NCI-H446 treated with DMSO at 0.1 percent for 48 hours (cell line): ENCODE data around the gene CNOT6.
"Not testable (repeated sequence)": the region's sequence is repeated elsewhere in the genome, so short reads cannot be mapped to it uniquely, and the experiment has no call there.

Experiments
- DNase-seq: peaks from one replicate; lab custom pipeline; 2025; lab: John Stamatoyannopoulos, UW

Gene CNOT6

DNA sequence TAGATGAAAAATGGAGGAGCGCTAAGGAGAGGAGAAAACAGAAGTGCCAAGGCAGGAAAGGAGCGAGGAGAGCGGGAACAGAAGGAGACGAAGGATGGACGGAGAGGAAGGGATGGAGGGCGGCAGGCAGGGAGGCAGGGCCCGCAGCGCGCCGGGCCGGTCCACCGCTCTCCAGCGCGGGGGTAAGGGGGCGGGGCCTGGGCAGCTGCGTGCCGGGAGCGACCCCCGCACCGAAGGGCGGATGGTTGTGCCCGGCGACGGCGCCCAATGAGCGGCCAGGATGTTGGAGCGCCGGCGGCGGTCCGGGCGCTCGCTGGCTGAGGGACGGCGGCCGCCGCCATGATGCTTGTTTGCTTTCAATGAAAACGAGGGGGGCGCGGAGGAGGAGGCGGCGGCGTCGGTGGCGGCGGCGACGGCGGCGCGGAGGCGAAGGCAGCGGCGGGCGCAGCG lies at the start of gene CNOT6:
Gene CNOT6, plus strand, starts transcription at position 320 of the 450 bp plus-strand sequence. CDS start 34,898 bp downstream, outside the sequence.
- DNase-seq, result peak; percentile 72

- no peak for DNase-seq
Observed at GRCh38 chr5:180454752-180455151, 39.4 kb upstream of the CNOT6 start.

DNA sequence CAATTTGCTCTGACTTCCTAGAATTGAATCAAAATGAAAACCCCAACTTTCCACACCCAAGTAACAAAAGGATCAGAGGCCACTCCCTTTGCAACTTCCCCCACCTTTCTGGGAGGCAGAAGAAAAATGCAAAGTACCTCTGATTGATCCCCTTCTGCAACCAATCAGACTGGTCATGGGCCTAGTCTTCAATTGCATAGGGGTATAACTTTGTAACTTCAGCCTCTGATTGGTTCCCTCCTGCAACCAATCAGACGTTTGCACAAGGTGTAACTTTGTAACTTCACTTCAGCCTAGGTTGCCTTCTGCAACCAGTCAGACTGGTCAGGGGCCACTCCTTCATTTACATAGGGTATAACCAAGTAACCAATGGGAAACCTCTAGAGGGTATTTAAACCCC lies 38.3 kb upstream of the CNOT6 start:
- DNase-seq, result no peak

- no peak for DNase-seq
Observed at GRCh38 chr5:180456792-180457191, 37.4 kb upstream of the CNOT6 start.

- not testable (repeated sequence) for DNase-seq
Observed at GRCh38 chr5:180458852-180459673, 35.1 kb upstream of the CNOT6 start.

DNA sequence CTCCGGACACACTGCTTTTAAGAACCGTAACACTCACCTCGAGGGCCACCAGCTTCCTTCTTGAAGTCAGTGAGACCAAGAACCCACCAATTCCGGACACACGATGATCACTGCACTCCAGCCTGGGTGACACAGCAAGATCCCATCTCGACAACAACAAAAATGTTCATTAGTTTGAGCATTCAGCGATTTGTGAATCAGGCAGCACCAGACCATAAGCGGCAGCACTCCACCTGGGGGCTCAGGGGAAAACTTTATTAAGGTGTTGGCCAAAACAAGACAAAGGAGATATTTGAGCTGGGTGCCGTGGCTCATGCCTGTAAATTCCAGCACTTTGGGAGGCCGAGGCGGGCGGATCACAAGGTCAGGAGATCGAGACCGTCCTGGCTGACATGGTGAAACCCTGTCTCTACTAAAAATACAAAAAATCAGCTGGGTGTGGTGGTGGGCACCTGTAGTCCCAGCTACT lies 34.5 kb upstream of the CNOT6 start:
- DNase-seq, result not testable (repeated sequence)

- DNase-seq, result no peak
Observed at GRCh38 chr5:180460834-180461233, 33.3 kb upstream of the CNOT6 start.

DNA sequence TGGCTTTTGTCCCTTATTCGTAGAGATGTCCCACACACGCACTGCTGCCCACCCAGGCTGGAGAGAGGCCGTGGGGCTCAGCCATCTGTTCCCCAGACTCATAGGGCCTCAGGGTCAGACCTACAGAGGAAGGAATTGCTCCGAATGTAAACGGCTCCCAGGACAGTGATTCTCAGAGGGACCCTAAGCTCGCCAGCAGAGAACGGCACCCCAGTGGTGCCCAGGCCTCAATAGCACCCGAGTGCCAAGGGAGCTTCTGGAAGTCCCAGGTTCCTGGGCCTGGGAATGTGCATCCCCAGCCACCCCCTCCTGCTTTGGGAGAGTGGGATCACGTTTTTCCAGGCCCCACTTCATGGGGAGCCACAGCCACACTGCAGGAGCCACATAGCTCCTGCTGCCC lies 32.9 kb upstream of the CNOT6 start:
- DNase-seq, result no peak

DNA sequence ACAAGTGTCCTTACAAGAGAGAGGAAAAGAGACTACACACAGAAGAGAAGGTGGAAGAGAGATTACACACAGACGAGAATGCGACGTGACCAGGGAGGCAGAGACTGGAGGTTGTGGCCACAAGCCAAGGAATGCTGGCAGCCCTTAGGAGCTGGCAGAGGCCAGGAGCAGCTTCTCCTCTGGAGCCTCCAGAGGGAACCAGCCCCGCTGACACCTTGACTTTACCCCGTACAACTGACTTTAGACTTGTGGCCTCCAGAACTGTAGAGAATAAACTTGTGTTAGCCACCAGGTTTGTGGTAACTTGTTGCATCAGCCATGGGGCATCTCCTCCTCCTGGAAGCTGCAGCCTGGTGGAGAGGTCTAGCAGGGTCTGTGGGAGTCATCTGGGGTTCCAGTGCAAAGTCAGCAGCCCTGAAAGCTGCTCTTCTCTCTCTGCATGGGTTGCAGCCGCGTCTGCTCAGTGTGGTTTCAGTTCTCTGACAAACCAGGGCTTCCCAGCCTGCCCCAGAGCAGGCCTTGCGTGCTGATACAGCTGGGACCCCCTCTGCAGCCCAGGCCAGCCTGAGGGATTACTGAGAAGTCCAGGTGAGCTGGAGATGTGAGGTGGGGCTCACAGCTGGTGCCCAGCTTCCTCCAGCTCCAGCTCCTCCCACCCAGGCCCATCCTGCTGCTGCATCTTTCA lies 30.8 kb upstream of the CNOT6 start:
- DNase-seq, result no peak

DNA sequence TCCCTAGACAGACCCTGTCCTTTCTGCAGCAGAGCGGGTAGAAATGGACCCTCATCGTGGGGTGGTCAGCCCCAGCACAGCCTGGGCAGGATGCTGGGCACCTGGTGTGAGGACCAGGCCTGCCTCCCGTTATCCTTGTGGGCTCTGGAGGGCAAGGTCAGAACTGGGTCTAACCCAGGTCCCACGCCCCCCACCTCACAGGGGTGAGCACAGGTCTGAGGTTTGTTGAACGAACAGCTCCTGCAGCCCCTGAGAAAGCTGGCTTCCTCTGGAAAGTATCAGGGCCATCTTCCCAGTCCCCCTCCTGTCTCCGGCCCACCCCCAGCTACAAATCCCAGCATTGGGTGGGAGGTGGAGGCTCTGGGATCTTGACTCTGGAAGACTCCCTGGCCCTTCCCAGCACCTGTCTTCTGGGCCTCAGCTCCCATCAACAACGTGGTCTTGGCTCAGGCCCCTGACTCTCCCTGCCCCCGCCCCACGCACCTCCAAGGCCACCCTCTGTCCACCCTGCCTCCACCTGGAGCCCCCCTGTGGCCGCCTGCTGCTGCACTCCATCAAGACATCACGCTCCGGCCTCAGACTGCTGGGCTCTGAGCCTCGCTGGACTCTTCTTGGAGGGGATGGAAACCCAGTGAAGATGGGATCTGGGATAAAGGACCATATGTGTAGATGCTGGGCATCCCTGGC lies 30.1 kb upstream of the CNOT6 start:
- no peak for DNase-seq

GRCh38 chr5:180464603-180464970 lies 29.6 kb upstream of the CNOT6 start:
- no peak for DNase-seq

DNA sequence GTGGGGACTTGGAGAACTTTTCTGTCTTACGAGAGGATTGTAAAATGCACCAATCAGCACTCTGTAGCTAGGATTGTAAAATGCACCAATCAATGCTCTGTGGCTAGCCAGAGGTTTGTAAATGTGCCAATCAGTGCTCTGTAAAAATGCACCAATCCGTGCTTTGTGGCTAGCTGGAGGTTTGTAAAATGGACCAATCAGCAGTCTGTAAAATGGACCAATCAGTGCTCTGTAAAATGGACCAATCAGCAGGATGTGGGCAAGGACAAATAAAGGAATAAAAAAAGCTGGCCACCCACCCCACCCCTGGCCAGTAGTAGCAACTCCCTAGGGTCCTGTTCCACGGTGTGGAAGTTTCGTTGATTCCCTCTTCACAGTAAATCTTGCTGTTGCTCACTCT lies 29.1 kb upstream of the CNOT6 start:
- not testable (repeated sequence) for DNase-seq

- no peak for DNase-seq
Observed at GRCh38 chr5:180466316-180466715, 27.9 kb upstream of the CNOT6 start.

GRCh38 chr5:180467028-180467975 lies 26.9 kb upstream of the CNOT6 start:
- DNase-seq, result no peak

GRCh38 chr5:180467989-180468731 lies 26.0 kb upstream of the CNOT6 start:
- DNase-seq, result no peak

DNA sequence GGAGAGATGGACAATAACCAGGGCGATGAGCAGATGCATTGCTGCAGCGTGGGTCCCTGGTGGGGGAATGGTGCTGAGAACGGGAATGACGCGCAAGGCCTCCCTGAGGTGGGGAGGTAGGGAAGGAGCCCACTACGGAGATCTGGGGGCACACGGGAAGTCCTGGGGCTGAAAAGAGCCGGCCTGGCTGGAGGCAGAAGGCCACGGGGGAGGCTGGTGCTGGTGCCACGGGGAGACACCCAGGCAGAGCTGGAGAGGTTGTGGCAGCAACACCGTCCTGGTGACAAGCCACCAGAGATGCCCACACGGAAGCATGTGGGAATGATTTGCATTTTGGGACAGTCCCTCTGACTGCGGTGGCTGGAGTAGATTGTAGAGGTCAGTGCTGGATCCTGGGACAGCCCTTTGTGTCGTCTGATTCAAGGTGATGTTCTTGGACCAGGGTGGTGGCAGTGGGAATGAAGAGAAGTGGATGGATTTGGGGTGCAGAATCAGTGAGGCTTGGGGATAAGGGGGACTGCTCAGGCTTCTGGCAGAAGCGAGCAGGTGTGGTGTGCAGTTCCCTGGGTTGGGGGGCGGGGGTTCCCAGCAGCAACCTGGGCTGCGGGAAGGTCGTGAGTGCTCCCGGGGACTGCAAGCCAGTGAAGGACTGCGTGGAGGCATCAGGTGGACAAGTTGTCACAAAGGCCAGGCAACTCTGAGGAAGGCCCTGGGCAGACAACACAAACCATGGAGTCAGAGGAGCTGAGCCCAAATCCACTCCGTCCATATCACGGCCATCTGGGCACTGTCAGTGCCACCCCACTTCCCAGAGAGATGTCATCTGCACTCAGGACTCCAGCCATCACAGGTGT lies 25.2 kb upstream of the CNOT6 start:
- no peak for DNase-seq

- no peak for DNase-seq
Observed at GRCh38 chr5:180469586-180469865, 24.7 kb upstream of the CNOT6 start.

DNA sequence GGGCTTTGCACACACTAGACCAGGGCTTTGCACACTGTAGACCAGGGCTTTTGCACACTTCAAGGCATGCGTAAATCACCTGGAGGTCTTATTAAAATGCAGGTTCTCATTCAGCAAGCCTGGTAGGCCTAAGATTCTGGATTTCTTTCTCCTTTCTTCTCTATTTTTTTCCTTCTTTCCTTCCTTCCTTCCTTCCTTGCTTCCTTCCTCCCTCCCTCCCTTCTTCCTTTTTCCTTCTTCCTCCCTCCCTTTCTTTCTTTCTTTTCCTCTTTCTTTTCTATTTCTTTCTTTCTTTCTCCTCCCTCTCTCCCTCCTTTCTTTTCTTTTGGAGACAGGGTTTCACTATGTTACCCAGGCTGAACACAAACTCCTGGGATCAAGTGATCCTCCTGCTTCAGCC lies 24.3 kb upstream of the CNOT6 start:
- no peak for DNase-seq

DNA sequence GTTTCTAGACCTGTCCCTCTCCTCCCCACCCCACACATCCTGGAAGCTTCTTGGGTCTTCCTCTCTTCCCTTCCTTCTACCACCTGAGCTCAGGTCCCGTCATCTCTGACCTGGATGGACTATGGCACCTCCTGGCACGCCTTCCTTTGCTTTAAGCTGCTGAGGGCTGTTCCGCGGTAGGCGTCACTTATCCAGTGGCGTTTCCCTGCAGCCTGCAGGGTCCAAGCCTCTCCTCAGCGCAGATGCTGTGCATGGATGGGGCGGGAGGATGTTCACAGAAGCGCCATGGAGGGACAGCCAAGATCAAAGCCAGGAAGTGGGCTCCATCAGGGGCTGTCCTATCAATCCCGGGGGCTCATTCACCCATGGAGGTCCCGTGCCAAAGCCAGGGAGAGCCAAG lies 23.8 kb upstream of the CNOT6 start:
- no peak for DNase-seq

- DNase-seq, result no peak
Observed at GRCh38 chr5:180470966-180471582, 23.1 kb upstream of the CNOT6 start.
